AG08396 (cell line): ENCODE data around the gene POU2AF2.
"Not testable (repeated sequence)": the region's sequence is repeated elsewhere in the genome, so short reads cannot be mapped to it uniquely, and the experiment has no call there.

ENCODE experiments used
- DNase-seq: peaks from one replicate; pipeline ENCODE4 v3.0.0; 2012; ENCODE audit warnings: low spot score, mixed read lengths

POU2AF2 gene

DNA sequence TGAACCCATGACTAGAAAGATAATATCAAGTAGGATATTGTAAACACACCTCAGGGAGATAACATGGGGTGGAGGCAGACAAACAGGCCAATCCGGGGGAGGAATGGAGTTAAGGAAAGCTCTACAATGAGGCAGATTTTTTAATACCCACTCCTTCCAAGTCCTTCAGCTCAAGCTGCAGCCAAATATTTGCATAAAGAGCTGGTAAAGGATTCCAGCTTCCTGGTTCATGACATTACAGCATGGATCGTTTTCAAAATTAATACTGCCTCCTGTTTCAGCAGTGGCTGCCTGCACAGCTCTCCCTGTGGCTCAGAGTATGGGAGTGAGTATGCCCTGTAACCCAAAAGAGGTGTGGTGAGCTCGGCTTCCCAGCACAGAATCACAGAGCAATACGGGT, 57.9 kb downstream of the POU2AF2 start:
- DNase-seq = no peak

DNA sequence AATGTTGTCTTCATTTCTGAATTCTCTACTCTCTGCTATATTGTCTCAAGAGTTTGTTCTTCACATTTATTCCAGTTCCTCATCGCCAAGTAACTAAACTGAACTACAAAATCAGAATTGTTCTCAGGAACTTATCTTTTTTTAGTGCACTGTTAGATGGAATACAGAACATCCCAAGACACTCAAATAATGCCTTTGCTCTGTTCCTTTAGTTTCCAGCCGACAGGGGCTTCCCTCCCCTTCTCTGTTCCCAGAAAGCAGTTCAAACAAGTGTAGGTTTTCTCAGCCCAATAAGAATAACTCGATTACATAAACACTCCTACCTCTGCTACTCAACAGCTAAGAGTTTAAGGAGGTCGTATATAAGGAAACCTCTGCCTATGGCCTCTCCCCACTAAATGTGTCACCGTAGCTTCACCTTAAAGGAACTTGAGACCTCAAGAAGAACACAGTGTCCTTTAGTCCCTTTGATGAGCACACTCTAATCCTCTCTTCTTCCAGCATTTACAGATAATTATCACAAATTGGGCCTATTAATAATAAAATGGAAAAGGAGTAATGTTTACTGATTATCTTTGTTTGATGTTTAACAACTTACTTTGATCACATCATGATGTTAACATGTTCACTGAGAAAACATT, 59.8 kb downstream of the POU2AF2 start:
- DNase-seq = no peak

DNA sequence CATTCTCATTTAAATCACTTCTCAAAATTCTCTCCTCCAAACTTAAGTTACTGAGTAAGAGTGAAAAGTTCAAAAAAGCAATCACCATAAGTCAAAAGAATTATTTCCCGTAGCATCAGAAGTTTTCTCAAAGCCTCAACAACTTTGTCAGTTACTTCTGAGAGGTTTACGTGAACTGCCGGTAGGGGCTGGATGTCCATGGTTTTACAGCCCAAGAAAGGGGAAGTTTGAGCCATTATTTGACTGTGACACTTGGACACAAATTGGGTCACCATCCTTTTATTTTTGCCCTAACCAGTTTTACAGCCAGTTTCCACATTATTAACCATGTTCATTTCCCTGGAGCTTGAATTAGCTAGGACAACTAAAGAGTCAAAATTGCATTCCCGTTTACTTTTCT, 60.4 kb downstream of the POU2AF2 start:
- no peak for DNase-seq

DNA sequence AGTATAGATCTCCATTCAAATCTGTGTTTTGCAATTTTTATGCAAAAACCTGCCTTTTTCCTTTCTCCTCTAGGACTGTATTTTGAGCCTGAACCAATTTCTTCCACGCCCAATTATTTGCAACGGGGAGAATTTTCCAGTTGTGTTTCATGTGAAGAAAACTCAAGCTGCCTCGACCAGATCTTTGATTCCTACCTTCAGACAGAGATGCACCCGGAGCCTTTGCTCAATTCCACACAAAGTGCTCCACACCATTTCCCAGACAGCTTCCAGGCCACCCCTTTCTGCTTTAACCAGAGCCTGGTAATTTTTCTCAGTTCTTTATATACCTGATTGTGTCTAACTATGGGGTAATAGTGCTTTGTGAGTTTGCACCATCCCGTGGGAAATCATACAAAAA, 60.8 kb downstream of the POU2AF2 start:
- DNase-seq = no peak

DNA sequence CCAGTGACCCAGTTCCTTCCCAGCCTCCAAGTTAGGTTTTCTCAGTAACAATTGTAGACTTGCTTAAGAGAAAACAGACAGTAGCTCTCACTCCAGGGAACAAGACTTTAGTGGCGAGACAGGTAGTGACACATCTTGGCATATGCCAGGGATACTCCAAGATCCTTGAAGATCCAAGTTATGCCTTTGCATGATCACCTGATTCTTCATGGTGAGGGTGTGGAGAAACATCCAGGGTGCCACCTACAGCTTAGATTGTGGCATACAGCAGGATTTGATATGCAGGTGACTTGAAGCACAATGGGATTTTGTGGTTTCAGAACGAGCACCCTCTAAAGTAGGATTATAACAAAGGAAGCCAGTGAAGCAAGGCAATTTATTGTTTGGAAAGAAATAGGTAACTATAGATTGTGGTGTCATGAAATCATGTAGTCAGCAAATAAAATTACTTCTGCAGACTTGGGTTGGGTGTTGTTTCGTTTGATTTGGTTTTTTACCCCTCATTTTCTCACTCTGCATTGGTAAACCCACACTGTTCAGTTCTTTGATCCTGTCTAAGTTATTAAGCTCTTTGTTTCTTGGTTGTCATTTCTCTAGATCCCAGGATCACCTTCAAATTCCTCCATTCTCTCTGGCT, 62.1 kb downstream of the POU2AF2 start:
- no peak for DNase-seq

DNA sequence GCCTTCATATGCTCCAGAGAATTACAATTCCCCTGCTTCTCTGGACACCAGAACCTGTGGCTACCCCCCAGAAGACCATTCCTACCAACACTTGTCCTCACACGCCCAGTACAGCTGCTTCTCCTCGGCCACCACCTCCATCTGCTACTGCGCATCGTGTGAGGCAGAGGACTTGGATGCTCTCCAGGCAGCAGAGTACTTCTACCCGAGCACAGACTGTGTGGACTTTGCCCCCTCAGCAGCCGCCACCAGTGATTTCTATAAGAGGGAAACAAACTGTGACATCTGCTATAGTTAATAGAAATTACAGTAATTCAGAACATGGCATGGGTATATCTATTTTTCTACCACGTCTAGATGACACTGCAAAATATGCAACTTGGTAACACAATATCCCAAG, 62.6 kb downstream of the POU2AF2 start:
- no peak for DNase-seq

DNA sequence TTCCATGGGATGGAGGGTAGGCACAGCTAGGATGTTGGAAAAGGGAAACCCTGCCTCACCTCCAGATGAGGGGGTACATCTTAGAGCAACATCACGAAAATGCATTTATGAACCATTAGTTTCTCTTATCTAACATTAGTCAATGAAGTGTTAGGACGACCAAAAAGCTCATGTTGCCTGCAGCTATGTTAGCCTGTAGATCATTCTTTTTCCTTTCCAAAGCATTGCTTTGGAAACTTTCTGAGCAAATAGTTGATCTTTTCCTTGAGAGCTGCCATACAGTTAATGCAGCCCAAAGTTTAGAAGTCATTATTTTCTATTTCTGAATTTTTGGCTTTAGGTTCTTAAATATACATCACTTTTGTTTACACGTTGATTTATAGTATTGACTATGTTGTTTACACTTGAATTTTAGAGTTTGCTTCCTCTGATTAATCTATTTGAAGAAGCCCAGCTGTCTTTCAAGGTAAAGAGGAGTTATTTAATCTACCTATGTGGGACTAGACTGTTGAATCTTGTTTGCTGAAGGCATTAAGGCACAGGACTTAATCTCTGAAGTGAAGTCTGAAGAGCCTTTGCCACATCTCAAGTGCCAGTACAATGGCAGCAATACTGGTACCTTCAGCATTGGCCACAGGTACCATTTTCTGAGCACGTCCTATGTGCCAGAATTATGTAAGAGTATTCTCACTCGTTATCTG, 63.8 kb downstream of the POU2AF2 start:
- no peak for DNase-seq

DNA sequence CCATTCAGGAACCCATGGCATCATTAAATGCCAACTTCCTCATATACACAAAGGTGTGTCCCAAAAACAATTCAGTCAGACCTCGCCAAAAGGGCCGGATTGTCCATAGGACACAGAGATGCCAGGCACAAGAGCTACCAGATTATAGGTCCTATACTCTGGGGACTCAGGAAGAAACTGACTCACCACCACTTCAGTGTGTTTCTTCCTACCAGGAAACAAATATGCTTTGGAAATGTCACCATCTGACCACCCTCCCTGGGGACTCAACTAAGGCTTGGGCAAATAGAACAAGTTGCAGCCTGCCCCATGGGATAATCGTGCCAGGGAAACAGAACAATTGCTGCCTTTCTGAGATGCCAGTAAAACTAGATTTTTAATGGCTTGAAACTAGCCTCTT, 64.6 kb downstream of the POU2AF2 start:
- no peak for DNase-seq

DNA sequence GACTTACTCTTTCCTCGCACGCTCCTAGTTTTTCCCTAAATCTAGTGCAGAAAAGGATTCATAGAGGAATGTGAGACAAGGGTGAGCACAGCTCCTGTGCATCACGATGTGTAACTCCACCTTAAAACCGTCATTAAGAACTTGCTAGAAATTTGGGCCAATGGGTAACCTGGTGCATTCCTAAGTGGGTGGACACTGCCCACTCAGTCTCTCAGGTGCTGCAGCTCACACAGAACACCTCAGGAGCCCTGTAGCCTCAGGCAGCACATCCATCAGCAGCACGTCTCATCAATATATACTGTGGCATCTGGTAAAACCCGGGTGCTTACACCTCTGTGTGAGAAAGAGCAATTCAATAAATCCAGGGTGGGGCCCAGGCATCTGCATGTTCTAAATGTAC, 65.2 kb downstream of the POU2AF2 start:
- no peak for DNase-seq

DNA sequence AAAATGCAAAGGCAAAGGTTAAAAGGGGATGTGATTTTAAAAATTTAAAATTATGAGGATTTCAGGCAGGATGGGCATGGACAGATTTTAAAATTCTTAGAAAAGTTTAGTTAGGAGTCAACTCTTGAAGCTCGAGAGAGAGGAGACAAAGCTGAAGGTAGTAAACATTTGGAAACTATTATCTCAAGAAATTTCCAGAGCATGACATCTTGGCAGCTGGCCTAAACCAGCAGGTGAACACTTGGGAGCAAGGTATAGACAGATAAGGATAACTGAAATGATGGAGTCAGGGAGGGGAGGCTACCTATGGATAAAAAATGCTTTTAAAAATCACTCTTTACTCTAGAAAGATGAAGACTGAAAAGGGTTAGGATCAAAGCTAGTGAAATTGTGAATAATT, 66.6 kb downstream of the POU2AF2 start:
- no peak for DNase-seq

DNA sequence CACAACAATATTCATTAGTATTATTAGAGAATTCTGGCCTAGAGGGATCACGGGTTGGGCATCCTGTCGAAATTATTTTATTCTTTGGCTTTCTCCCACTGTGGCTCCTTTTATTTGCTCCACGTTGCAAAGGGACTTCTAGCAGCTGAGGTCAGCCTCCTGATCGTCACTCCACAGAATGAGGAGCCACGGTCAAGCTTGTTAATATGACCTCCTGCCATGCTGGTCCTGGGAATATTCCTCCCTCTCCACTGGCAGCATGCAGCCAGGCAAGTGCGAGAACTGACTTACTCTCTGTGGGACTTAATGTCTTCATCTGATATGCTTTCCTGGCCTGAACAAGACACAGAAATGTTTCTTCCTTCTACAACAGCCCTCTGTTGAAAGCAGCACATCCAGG, 73.8 kb downstream of the POU2AF2 start:
- DNase-seq = no peak

DNA sequence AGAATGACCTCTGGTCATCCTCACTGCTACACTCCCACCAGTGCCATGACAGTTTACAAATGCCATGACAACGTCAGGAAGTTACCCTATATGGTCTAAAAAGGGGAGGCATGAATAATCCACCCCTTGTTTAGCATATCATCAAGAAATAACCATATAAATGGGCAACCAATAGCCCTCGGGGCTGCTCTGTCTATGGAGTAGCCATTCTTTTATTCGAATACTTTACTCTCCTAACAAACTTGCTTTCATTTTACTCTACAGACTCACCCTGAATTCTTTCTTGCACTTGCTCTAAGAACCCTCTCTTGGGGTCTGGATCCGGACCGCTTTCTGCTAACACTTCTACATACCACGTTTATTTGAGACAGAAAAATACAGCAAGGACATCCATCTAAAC, 74.7 kb downstream of the POU2AF2 start:
- not testable (repeated sequence) for DNase-seq

DNA sequence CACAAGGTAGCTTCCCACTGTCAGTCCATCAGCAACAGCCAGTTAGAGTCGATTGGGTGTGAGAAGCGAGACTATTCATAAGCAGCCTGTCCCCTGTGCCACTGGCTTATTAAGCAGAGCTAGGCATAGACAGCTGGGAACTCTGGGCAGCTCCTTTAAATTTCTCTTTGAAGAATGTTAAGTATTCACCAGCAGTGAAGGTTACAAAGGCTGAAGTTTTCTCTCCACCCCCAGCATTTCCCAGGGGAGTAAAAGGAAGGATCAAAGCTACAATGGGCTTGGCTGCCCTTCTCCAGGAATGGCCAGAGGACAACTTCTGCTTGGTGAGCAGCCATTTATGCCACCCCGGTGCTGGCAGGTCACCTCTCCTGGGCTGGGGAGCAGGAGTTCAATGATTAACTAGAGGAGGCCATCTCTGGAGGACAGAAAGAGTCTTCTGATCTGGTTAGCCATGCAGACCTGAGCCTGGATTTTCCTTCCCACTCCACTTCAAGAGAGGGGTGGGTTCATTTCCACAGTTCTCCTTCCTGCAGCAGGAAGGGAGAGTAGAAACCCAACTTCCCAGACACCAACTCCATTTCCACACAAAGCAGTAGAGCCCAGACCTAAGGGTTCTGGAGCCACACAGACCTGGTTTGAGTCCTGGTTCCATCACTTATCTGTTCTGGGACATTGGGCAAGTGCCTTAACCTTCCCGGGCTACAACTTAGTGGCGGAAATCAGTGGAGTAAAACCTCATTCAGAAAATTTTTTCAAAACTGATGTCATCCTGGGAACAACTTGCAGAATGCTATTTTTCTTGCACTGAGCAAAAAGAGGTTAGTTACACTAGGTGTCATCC, 75.4 kb downstream of the POU2AF2 start:
- no peak for DNase-seq

DNA sequence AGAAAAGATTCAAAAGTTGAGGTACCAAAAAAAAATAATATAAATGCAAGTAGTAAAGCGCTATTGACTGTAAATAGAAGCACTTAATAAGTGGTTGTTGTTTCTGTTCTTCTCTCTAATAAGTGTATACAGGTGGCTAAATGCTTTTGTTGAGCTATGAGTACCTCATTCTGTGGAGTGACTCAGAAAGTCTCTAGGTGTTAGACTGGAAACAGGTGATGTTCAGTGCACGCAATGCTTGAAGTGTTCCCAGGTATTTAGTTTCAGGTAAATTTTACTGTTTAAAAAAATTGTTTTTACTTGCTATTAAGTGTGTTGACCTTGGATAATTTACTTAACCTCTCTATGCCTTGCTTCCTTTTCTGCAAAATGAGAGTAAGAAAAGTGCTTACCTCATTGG, 77.0 kb downstream of the POU2AF2 start:
- no peak for DNase-seq

DNA sequence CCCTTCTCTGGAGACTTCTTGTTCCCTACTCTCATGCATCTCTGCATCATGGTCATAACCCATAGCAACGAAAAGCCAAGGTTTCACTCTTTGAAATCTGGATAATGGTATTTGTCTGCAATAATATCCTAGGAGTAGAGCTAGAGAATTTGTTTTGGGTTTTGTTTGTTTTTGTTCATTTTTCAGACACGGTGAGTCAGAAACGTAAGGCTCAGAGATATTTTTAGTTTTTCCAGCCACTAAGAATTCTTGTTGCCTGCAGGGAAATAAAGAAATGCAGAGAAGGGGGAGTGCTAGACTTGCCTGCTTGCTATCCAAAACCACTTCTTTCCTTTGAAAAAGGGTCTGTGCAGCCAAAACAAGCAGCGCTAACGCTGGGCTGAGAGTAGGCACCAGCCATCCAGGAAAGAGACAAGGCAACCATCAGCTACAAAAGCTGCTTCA, 78.8 kb downstream of the POU2AF2 start:
- no peak for DNase-seq

DNA sequence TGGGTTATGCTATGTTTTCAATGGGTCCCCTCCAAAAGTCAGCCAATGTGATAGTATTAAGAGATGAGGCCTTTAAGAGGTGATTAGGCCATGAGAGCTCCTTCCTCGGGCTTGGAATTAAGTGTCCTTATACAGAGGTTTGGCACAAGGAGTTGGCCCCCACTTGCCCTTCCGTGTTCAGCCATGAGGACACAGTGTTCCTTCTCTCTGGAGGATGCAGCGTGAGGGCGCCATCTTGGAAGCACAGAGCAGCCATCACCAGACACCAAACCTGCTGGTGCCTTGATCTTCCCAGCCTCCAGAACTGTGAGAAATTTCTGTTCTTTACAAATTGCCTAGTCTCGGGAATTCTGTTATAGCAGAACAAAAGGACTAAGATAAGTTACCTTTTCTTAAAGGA, 79.7 kb downstream of the POU2AF2 start:
- DNase-seq = no peak

DNA sequence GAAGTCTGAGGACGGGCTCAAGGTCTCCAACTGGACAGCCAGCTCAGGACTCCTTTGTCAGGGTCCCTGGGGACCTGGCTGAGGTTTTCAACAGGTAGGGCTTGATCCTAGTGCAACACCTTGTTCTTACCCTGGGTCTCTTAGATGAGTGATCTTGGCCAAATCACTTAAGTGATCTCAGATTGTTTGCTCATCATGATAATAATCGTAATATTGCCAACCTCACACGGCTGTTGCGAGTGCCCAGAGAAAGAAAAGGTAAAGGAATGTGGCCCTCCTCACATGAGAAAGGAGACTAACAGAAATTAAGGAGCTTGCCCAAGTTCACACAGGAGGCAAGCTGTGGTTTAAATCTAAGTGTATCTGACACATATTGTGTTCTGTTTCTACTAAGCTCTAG, 81.3 kb downstream of the POU2AF2 start:
- DNase-seq = no peak

DNA sequence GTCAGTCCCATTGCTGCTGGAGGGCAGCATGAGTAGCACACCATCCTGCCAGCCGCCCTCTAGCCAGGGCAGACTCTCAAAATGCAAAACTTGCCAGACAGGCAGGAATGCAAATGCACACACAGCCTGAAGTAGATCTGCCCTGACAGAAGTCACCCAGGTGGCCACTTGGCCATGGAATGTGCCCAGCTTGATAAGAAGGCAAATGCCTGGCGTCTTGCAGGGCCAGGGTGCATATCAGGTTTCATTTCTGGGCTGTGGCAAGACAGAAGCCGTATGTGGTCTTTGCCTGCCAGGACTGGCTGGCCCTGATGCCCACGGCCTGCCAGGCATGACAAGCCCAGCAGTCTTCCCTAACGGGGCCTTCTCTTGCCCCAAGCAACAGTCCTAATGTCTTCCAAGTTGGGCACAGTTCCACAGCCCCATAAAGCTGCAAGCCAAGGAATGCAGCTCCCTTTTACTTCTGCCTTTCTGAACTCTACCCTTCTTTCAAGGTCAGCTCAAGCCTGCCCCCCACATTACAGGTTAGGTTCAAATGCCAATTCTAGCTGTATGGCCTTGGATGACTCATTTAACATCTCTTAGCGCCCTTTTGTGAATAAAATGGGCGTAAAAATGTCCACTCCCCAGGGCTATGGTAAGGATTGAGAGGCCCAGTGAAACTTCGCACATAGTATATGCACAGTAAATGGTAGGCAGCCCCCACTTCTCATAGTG, 82.5 kb downstream of the POU2AF2 start:
- DNase-seq = no peak

DNA sequence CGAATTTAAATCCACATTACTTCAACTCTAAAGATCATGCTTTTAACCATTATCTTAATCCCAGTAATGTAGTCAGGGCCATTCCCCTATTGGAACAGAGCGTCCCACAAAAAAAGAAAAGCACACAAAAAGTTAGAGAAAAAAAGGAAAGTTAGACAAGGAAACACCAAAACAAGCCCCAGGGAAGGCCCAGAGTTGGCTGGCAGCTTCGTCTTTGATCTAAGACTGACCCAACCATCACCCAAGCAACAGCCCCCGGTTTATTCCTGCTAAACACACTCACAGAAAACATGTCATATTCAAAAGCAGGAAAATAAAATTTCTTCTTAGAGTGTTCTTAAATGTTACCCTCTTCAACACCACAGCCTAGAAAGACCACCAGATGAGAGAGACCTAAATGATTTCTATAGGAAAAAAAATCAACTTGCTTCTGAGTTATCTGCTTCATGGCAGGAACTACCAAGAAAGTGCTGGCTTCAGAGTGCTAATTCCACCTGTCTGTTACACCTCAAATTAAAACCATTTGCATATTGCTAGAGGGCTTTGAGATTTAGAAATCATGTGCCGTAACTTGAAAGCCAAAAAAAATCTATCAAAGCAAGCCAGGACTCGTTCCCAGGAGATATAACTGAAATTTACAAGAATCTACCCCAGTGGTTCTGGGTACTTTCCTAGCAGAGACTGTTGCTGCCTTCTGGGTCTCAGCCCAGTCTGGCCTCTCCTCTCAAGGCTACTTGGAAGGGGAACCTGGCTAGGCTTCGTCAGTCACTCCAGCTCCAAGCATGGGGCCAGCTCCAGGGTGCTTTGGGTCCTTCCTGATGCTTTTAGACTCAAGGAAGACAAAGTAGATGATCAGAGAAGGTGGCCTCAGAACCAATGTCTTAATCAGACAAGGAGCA, 84.0 kb downstream of the POU2AF2 start:
- no peak for DNase-seq

DNA sequence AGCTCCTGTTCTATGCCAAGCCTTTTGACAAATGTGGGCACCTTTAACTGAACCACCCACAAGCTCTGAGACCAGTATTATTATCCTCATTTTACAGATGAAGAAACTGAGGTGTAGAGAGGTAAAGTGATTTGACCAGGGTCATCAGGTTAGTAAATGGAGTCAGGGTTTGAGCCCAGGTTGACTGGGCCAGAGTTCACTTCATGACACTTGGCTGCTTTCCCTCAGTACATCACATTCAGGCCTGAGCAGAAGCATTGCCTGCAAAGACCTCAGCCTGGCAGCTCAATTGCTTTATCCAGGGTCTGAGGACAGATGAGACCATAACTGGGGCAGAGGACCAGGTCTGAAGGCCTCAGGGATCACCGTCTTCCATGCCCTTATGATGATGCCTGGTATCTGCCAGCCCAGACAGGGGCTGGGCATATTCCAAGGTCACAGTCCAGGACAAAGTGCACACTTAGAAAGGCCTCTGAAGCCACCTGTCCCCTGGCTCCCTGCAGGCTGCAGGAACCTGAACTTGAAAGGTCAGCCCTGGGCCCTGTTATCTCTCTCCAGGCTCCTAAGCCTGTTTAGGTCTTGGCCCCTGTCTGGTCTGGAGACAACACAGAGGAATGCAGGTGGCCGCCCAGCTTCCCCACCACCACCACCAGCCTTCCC, 84.8 kb downstream of the POU2AF2 start:
- DNase-seq = no peak
